ENCODE results near the gene CNOT11.

CNOT11 gene

GRCh38 chr2:101274142-101274541 is 21.5 kb downstream of the CNOT11 start:
- no peak for DNase-seq (ENCODE audit: low read depth in 2 of 3, low spot score in 1 of 3)

- DNase-seq (ENCODE audit: low read depth in 2 of 3, low spot score in 1 of 3): no peak
These were observed 24.4 kb downstream of the CNOT11 start for GRCh38 chr2:101277111-101277510.

- DNase-seq (ENCODE audit: low read depth in 2 of 3, low spot score in 1 of 3): no peak
These were observed 26.2 kb downstream of the CNOT11 start for GRCh38 chr2:101278925-101279324.

- no peak for DNase-seq (ENCODE audit: low read depth in 2 of 3, low spot score in 1 of 3)
These were observed 28.8 kb downstream of the CNOT11 start for GRCh38 chr2:101281482-101281881.

GRCh38 chr2:101282980-101283379 is 30.3 kb downstream of the CNOT11 start:
- DNase-seq (ENCODE audit: low read depth in 2 of 3, low spot score in 1 of 3): no peak

- no peak for DNase-seq (ENCODE audit: low read depth in 2 of 3, low spot score in 1 of 3)
These were observed 34.0 kb downstream of the CNOT11 start for GRCh38 chr2:101286684-101287083.

GRCh38 chr2:101287303-101287702 is 34.6 kb downstream of the CNOT11 start:
- DNase-seq (ENCODE audit: low read depth in 2 of 3, low spot score in 1 of 3): no peak

GRCh38 chr2:101290711-101291110 is 38.0 kb downstream of the CNOT11 start:
- no peak for DNase-seq (ENCODE audit: low read depth in 2 of 3, low spot score in 1 of 3)

GRCh38 chr2:101291973-101292372 is 39.3 kb downstream of the CNOT11 start:
- DNase-seq (ENCODE audit: low read depth in 2 of 3, low spot score in 1 of 3): no peak

- no peak for DNase-seq (ENCODE audit: low read depth in 2 of 3, low spot score in 1 of 3)
These were observed 40.9 kb downstream of the CNOT11 start for GRCh38 chr2:101293544-101293943.

- DNase-seq (ENCODE audit: low read depth in 2 of 3, low spot score in 1 of 3): no peak
These were observed 42.2 kb downstream of the CNOT11 start for GRCh38 chr2:101294861-101295260.

- DNase-seq (ENCODE audit: low read depth in 2 of 3, low spot score in 1 of 3): no peak
These were observed 43.2 kb downstream of the CNOT11 start for GRCh38 chr2:101295895-101296294.

GRCh38 chr2:101296371-101296770 is 43.7 kb downstream of the CNOT11 start:
- DNase-seq (ENCODE audit: low read depth in 2 of 3, low spot score in 1 of 3): no peak

- no peak for DNase-seq (ENCODE audit: low read depth in 2 of 3, low spot score in 1 of 3)
These were observed 44.7 kb downstream of the CNOT11 start for GRCh38 chr2:101297383-101297782.

- no peak for DNase-seq (ENCODE audit: low read depth in 2 of 3, low spot score in 1 of 3)
These were observed 46.9 kb downstream of the CNOT11 start for GRCh38 chr2:101299604-101300003.

GRCh38 chr2:101300164-101300563 is 47.5 kb downstream of the CNOT11 start:
- DNase-seq (ENCODE audit: low read depth in 2 of 3, low spot score in 1 of 3): no peak

GRCh38 chr2:101300836-101301235 is 48.1 kb downstream of the CNOT11 start:
- no peak for DNase-seq (ENCODE audit: low read depth in 2 of 3, low spot score in 1 of 3)

- no peak for DNase-seq (ENCODE audit: low read depth in 2 of 3, low spot score in 1 of 3)
These were observed 49.3 kb downstream of the CNOT11 start for GRCh38 chr2:101302016-101302415.

- no peak for DNase-seq (ENCODE audit: low read depth in 2 of 3, low spot score in 1 of 3)
These were observed 51.0 kb downstream of the CNOT11 start for GRCh38 chr2:101303688-101304087.

GRCh38 chr2:101305035-101305434 is 52.3 kb downstream of the CNOT11 start:
- DNase-seq (ENCODE audit: low read depth in 2 of 3, low spot score in 1 of 3): no peak

- DNase-seq (ENCODE audit: low read depth in 2 of 3, low spot score in 1 of 3): no peak
These were observed 52.9 kb downstream of the CNOT11 start for GRCh38 chr2:101305492-101306078.

GRCh38 chr2:101306410-101306809 is 53.7 kb downstream of the CNOT11 start:
- no peak for DNase-seq (ENCODE audit: low read depth in 2 of 3, low spot score in 1 of 3)

GRCh38 chr2:101307503-101307902 is 54.8 kb downstream of the CNOT11 start:
- DNase-seq (ENCODE audit: low read depth in 2 of 3, low spot score in 1 of 3): no peak

Measured in stimulated activated CD4-positive, alpha-beta T cell treated with anti-CD3 and anti-CD28 coated beads, Interleukin-12 subunit alpha, Interleukin-12 subunit beta, amount 100 ng/mL, for 48 hours (primary cell).